CD4-positive, CD25-positive, alpha-beta regulatory T cell (primary cell): ENCODE measurements around the gene JAK3. TPM values are rescaled to one million over a fixed set of nuclear protein-coding genes. Genes with fewer than 3 reads are reported as not detected.

Source experiments
- ATAC-seq, 2 donors: fragments of 150-1000 bp; cut with Tn5 transposase; one replicate each; pipeline ENCODE4 v1.10.0; 2021; ENCODE audit warnings: low read depth in 2 of 2, moderate number of reproducible peaks in 2 of 2, moderate library complexity in 1 of 2
- DNase-seq, 3 donors: peaks; one replicate each; pipeline versions ENCODE4 v3.0.0 to v3.0.0-alpha.2; 2012 to 2022; ENCODE audit warnings: mixed read lengths in 1 of 3
- H3K27ac ChIP-seq: one replicate; pipeline ENCODE4 v1.7.0; 2013; ENCODE audit warnings: mild to moderate bottlenecking, low read length; ENCODE audit not compliant: insufficient read depth, poor library complexity, severe bottlenecking
- H3K27me3 ChIP-seq: one replicate; pipeline ENCODE4 v1.7.0; 2013; ENCODE audit warnings: low read length; ENCODE audit not compliant: control insufficient read depth, insufficient read depth
- H3K36me3 ChIP-seq: one replicate; pipeline ENCODE4 v1.7.0; 2013; ENCODE audit warnings: mild to moderate bottlenecking, low read length, moderate library complexity; ENCODE audit not compliant: control insufficient read depth, insufficient read depth
- H3K4me1 ChIP-seq: 2 replicates; pipeline ENCODE4 v1.7.0; 2013; ENCODE audit warnings: mild to moderate bottlenecking, low read length; ENCODE audit not compliant: insufficient read depth, control insufficient read depth, poor library complexity, severe bottlenecking
- H3K4me3 ChIP-seq: one replicate; pipeline ENCODE4 v1.7.0; 2013; ENCODE audit warnings: low read depth, mild to moderate bottlenecking, low read length, moderate library complexity
- H3K9me3 ChIP-seq, 2 experiments: 1 replicate in 1 of 2; 2 replicates in 1 of 2; pipeline ENCODE4 v1.7.0; 2013; ENCODE audit warnings: low read length in 2 of 2, mild to moderate bottlenecking in 1 of 2, moderate library complexity in 1 of 2; ENCODE audit not compliant: control insufficient read depth in 2 of 2
- H3K27ac Mint-ChIP-seq, 3 donors: one replicate each; pipeline ENCODE4 v1.8.0; 2020 to 2022; ENCODE audit warnings: mild to moderate bottlenecking in 3 of 3, mixed read lengths in 3 of 3, moderate library complexity in 2 of 3
- H3K27me3 Mint-ChIP-seq: one replicate; pipeline ENCODE4 v1.8.0; 2022; ENCODE audit warnings: mild to moderate bottlenecking, mixed read lengths
- H3K36me3 Mint-ChIP-seq: one replicate; pipeline ENCODE4 v1.8.0; 2020; ENCODE audit warnings: mixed read lengths
- H3K4me1 Mint-ChIP-seq, 4 donors: one replicate each; pipeline ENCODE4 v1.8.0; 2020 to 2022; ENCODE audit warnings: mixed read lengths in 4 of 4, mild to moderate bottlenecking in 1 of 4
- H3K4me3 Mint-ChIP-seq, 4 donors: one replicate each; pipeline ENCODE4 v1.8.0; 2020 to 2022; ENCODE audit warnings: mild to moderate bottlenecking in 4 of 4, mixed read lengths in 4 of 4, moderate library complexity in 3 of 4
- H3K9me3 Mint-ChIP-seq, 7 donors: one replicate each; pipeline ENCODE4 v1.8.0; 2020 to 2022; ENCODE audit warnings: mixed read lengths in 7 of 7, mild to moderate bottlenecking in 3 of 7, moderate library complexity in 2 of 7
- polyA plus RNA-seq, 4 donors: library from polyadenylated mRNA; unstranded; fragments of 300-500 nt; fragmentation: Illumina TruSeq; gene quantifications; one replicate each; pipeline ENCODE4 v1.2.3, GENCODE V29; 2021
- total RNA-seq: library from RNA; stranded (reverse); gene quantifications from one replicate; pipeline ENCODE4 v1.2.3, GENCODE V29; 2022

JAK3 gene
- total and polyA plus RNA-seq, 5 donors from 2014 or later = 80.8 to 198 (median 91.9) TPM

GRCh38 chr19:17863520-17864182, 15.9 kb upstream of the JAK3 start:
- H3K27ac ChIP-seq = no peak overlapping the region
- H3K4me3 ChIP-seq = no peak overlapping the region
- no peaks in the 10 kb centered on the region for H3K27me3 Mint-ChIP-seq
- peaks cover 21% of the 10 kb centered on the region for H3K4me1 ChIP-seq
- peaks cover 0 to 2% (median 0%) of the 10 kb centered on the region in 7 donors for H3K9me3 Mint-ChIP-seq
- peaks cover 31% of the 10 kb centered on the region for H3K36me3 ChIP-seq
- H3K9me3 ChIP-seq = no peaks in the 10 kb centered on the region
- H3K27me3 ChIP-seq = no peaks in the 10 kb centered on the region
- peak overlapping the region in 1 of 3 donors; percentile 65 for H3K27ac Mint-ChIP-seq
- ATAC-seq = no peak
- no peak for DNase-seq
- H3K36me3 Mint-ChIP-seq = peaks cover 17% of the 10 kb centered on the region
- H3K4me3 Mint-ChIP-seq = peak overlapping the region in 2 of 4 donors; percentile 8 to 41
- H3K4me1 Mint-ChIP-seq = peaks cover 6 to 42% (median 14%) of the 10 kb centered on the region in 4 donors

- ATAC-seq = no peak
- Mint-ChIP-seq H3K9me3 (peaks cover 0 to 2% (median 0%) of the 10 kb centered on the region in 7 donors), H3K36me3 (peaks cover 17% of the 10 kb centered on the region), H3K4me1 (peaks cover 6 to 41% (median 14%) of the 10 kb centered on the region in 4 donors), H3K27ac (peak overlapping the region in 1 of 3 donors; percentile 65), H3K4me3 (peak overlapping the region in 2 of 4 donors; percentile 70 to 72), H3K27me3 (no peaks in the 10 kb centered on the region)
- Histone ChIP-seq H3K27me3 (no peaks in the 10 kb centered on the region), H3K27ac (no peak overlapping the region), H3K9me3 (no peaks in the 10 kb centered on the region), H3K4me3 (no peak overlapping the region), H3K4me1 (peaks cover 21% of the 10 kb centered on the region), H3K36me3 (peaks cover 31% of the 10 kb centered on the region)
- DNase-seq = no peak
Measured at GRCh38 chr19:17862711-17863519, 15.1 kb upstream of the JAK3 start.

- H3K4me1 Mint-ChIP-seq = peaks cover 6 to 41% (median 14%) of the 10 kb centered on the region in 4 donors
- H3K27me3 ChIP-seq = no peaks in the 10 kb centered on the region
- H3K9me3 Mint-ChIP-seq = peaks cover 0 to 2% (median 0%) of the 10 kb centered on the region in 7 donors
- H3K9me3 ChIP-seq = no peaks in the 10 kb centered on the region
- H3K4me3 ChIP-seq = no peak overlapping the region
- H3K36me3 Mint-ChIP-seq = peaks cover 17% of the 10 kb centered on the region
- H3K27ac ChIP-seq = peak overlapping the region; percentile 79
- H3K27me3 Mint-ChIP-seq = no peaks in the 10 kb centered on the region
- peak overlapping the region; percentile 91 to 98 (median 94) for H3K27ac Mint-ChIP-seq
- DNase-seq (no peak), ATAC-seq (no peak)
- H3K4me3 Mint-ChIP-seq = peak overlapping the region; percentile 93 to 100 (median 97)
- peaks cover 31% of the 10 kb centered on the region for H3K36me3 ChIP-seq
- H3K4me1 ChIP-seq = peaks cover 21% of the 10 kb centered on the region
Measured at GRCh38 chr19:17861542-17862402, 14.0 kb upstream of the JAK3 start.

- peak overlapping the region; percentile 79 for H3K27ac ChIP-seq
- H3K4me3 ChIP-seq = peak overlapping the region; percentile 92
- Mint-ChIP-seq H3K27ac (peak overlapping the region in 2 of 3 donors; percentile 94 to 98), H3K4me3 (peak overlapping the region; percentile 93 to 100 (median 97)), H3K9me3 (no peaks in the 10 kb centered on the region), H3K27me3 (no peaks in the 10 kb centered on the region), H3K36me3 (peaks cover 17% of the 10 kb centered on the region), H3K4me1 (peaks cover 6 to 41% (median 14%) of the 10 kb centered on the region in 4 donors)
- ATAC-seq = no peak
- H3K9me3 ChIP-seq = no peaks in the 10 kb centered on the region
- H3K27me3 ChIP-seq = no peaks in the 10 kb centered on the region
- H3K36me3 ChIP-seq = peaks cover 31% of the 10 kb centered on the region
- peaks cover 21% of the 10 kb centered on the region for H3K4me1 ChIP-seq
- no peak for DNase-seq
Measured at GRCh38 chr19:17860993-17861360, 13.2 kb upstream of the JAK3 start.

GRCh38 chr19:17860331-17860992, 12.7 kb upstream of the JAK3 start:
- Histone ChIP-seq H3K36me3 (peaks cover 31% of the 10 kb centered on the region), H3K27me3 (no peaks in the 10 kb centered on the region), H3K4me1 (peaks cover 25% of the 10 kb centered on the region), H3K9me3 (no peaks in the 10 kb centered on the region), H3K4me3 (peak overlapping the region; percentile 92), H3K27ac (peak overlapping the region; percentile 79)
- H3K4me1 Mint-ChIP-seq = peaks cover 6 to 44% (median 18%) of the 10 kb centered on the region in 4 donors
- H3K36me3 Mint-ChIP-seq = peaks cover 16% of the 10 kb centered on the region
- DNase-seq = no peak
- no peak for ATAC-seq
- no peaks in the 10 kb centered on the region for H3K9me3 Mint-ChIP-seq
- peak overlapping the region; percentile 93 to 100 (median 97) for H3K4me3 Mint-ChIP-seq
- peak overlapping the region; percentile 61 to 98 (median 94) for H3K27ac Mint-ChIP-seq
- H3K27me3 Mint-ChIP-seq = no peaks in the 10 kb centered on the region

- Mint-ChIP-seq H3K27me3 (no peaks in the 10 kb centered on the region), H3K4me1 (peaks cover 6 to 47% (median 21%) of the 10 kb centered on the region in 4 donors), H3K27ac (peak within 1 kb of the TSS; percentile 94 to 100 (median 98)), H3K36me3 (peaks cover 14% of the 10 kb centered on the region), H3K9me3 (no peaks in the 10 kb centered on the region), H3K4me3 (peak within 1 kb of the TSS; percentile 93 to 100 (median 97))
- DNase-seq (peak; percentile 99 to 100 (median 99)), ATAC-seq (peak; percentile 97)
- Histone ChIP-seq H3K36me3 (peaks cover 31% of the 10 kb centered on the region), H3K4me3 (peak within 1 kb of the TSS; percentile 92), H3K27ac (peak within 1 kb of the TSS; percentile 79), H3K9me3 (no peaks in the 10 kb centered on the region), H3K27me3 (no peaks in the 10 kb centered on the region), H3K4me1 (peaks cover 29% of the 10 kb centered on the region)
Measured at GRCh38 chr19:17859533-17860330, 11.9 kb upstream of the JAK3 start, which contains the start of gene RPL18A. TSS of gene RPL18A (plus strand) at chr19:17859910. CDS start at chr19:17859957, 47 bp downstream.
